Measurements from ENCODE around the gene ZBTB47.

ZBTB47 gene

DNA sequence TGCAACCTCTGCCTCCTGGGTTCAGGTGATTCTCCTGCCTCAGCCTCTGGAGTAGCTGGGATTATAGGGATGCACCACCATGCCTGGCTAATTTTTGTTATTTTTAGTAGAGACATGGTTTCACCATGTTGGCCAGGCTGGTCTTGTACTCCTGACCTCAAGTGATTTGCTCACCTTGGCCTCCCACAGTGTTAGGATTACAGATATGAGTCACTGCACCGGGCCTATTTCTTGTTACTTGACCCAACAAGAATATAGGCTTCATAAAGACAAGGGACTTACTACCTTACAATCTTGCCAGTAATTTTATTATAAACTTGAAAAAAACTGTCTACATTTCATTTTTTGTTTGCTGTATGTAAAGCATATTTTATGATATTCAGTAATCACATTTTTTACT is 21.4 kb upstream of the ZBTB47 start:
- Histone ChIP-seq H3K27me3 (ENCODE audit: control insufficient read depth in 3 of 3, insufficient read depth in 3 of 3, low read depth in 1 of 3, low read length in 3 of 3) (no peaks in the 10 kb centered on the region), H2AFZ (ENCODE audit: low read length) (no peak overlapping the region), H3K9me3 (replicated peaks in 1 of 2; ENCODE audit: control insufficient read depth in 2 of 2, insufficient read depth in 1 of 2, low read depth in 1 of 2, low read length in 2 of 2) (no peaks in the 10 kb centered on the region), H4K8ac (ENCODE audit: low read depth, low read length) (no peak overlapping the region), H3K14ac (ENCODE audit: low read length) (no peak overlapping the region), H3K9ac (ENCODE audit: low read depth, low read length, poor library complexity) (no peak overlapping the region), H3K23ac (ENCODE audit: low read depth, low read length, poor library complexity) (no peak overlapping the region), H4K91ac (ENCODE audit: low read depth, low read length, poor library complexity) (no peak overlapping the region), H3K4me1 (ENCODE audit: control insufficient read depth in 2 of 2, insufficient read depth in 1 of 2, low read depth in 1 of 2, low read length in 2 of 2) (peaks cover 2 to 6% of the 10 kb centered on the region in 2 donors), H3K4me3 (ENCODE audit: low read length in 2 of 2) (no peak overlapping the region), H2AK5ac (ENCODE audit: low read depth, low read length) (no peak overlapping the region), H3K36me3 (replicated peaks in 1 of 2; ENCODE audit: control insufficient read depth in 2 of 2, insufficient read depth in 2 of 2, low read length in 2 of 2) (peaks cover 26 to 97% of the 10 kb centered on the region in 2 donors), H3K79me1 (ENCODE audit: low read depth, low read length) (no peaks in the 10 kb centered on the region), H2BK12ac (ENCODE audit: low read length) (no peak overlapping the region), H2BK15ac (ENCODE audit: low read length) (no peak overlapping the region), H3K18ac (ENCODE audit: low read length) (no peak overlapping the region), H3K27ac (replicated peaks; ENCODE audit: low read length) (no peak overlapping the region), H3K4me2 (ENCODE audit: insufficient read depth, low read length, poor library complexity, severe bottlenecking) (no peak overlapping the region), H2BK5ac (ENCODE audit: low read length) (no peak overlapping the region), H3K4ac (ENCODE audit: low read length) (no peak overlapping the region), H2BK120ac (ENCODE audit: low read depth, low read length) (no peak overlapping the region)
- no peak for DNase-seq (ENCODE audit: low spot score)
- WGBS, 2 donors (ENCODE audit: extremely low coverage in 2 of 2, insufficient read length in 2 of 2, insufficient replicate concordance in 1 of 2), result no CpG with 5 or more reads among the region's 1 CpG

DNA sequence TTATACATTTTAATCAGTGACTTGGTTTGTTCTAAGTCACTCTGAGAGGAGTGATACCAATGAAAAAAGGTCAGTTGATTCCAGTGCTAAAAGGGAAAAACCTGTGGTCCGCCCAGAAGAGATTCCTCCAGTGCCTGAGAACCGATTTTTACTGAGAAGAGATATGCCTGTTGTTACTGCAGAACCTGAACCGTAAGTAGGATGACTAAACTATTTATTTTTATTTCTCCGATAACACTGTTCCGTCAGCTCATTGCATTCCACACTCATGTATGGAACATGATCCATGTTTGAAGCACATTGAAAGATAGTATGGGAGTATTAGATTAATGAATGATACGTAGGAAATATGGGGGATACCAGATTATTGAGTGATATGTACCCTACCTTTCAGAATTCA is 20.0 kb upstream of the ZBTB47 start:
- WGBS, 2 donors (ENCODE audit: extremely low coverage in 2 of 2, insufficient read length in 2 of 2, insufficient replicate concordance in 1 of 2), result 100% methylated on average over 1 of the region's 6 CpGs; no CpG with 5 or more reads in 1 of the 2 donors
- Histone ChIP-seq H4K91ac (ENCODE audit: low read depth, low read length, poor library complexity) (no peak overlapping the region), H2BK5ac (ENCODE audit: low read length) (no peak overlapping the region), H2BK15ac (ENCODE audit: low read length) (no peak overlapping the region), H3K23ac (ENCODE audit: low read depth, low read length, poor library complexity) (no peak overlapping the region), H3K79me1 (ENCODE audit: low read depth, low read length) (no peaks in the 10 kb centered on the region), H3K4me3 (ENCODE audit: low read length in 2 of 2) (no peak overlapping the region), H2AK5ac (ENCODE audit: low read depth, low read length) (no peak overlapping the region), H2BK12ac (ENCODE audit: low read length) (no peak overlapping the region), H2AFZ (ENCODE audit: low read length) (no peak overlapping the region), H3K4me2 (ENCODE audit: insufficient read depth, low read length, poor library complexity, severe bottlenecking) (no peak overlapping the region), H4K8ac (ENCODE audit: low read depth, low read length) (no peak overlapping the region), H3K4ac (ENCODE audit: low read length) (no peak overlapping the region), H3K14ac (ENCODE audit: low read length) (no peak overlapping the region), H3K27ac (replicated peaks; ENCODE audit: low read length) (no peak overlapping the region), H2BK120ac (ENCODE audit: low read depth, low read length) (no peak overlapping the region), H3K9ac (ENCODE audit: low read depth, low read length, poor library complexity) (no peak overlapping the region), H3K4me1 (ENCODE audit: control insufficient read depth in 2 of 2, insufficient read depth in 1 of 2, low read depth in 1 of 2, low read length in 2 of 2) (peaks cover 2 to 6% of the 10 kb centered on the region in 2 donors), H3K9me3 (replicated peaks in 1 of 2; ENCODE audit: control insufficient read depth in 2 of 2, insufficient read depth in 1 of 2, low read depth in 1 of 2, low read length in 2 of 2) (no peaks in the 10 kb centered on the region), H3K36me3 (replicated peaks in 1 of 2; ENCODE audit: control insufficient read depth in 2 of 2, insufficient read depth in 2 of 2, low read length in 2 of 2) (peaks cover 38 to 97% of the 10 kb centered on the region in 2 donors), H3K27me3 (ENCODE audit: control insufficient read depth in 3 of 3, insufficient read depth in 3 of 3, low read depth in 1 of 3, low read length in 3 of 3) (no peaks in the 10 kb centered on the region), H3K18ac (ENCODE audit: low read length) (no peak overlapping the region)
- DNase-seq (ENCODE audit: low spot score), result no peak

DNA sequence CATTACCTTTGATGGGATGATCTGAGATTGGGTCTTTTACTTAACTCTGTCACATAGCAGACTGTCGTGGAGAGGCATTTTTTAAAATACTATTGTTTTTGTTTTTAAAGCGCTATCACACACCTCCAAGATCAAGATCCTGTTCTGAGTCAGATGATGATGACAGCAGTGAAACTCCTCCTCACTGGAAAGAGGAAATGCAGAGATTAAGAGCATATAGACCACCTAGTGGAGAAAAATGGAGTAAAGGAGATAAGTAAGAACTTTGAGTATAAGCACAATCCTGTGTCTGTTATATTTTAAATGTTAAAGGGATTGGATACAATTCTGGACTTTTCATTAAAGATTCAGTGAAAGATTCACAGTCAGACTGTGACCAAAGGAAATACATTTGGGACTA is 18.4 kb upstream of the ZBTB47 start:
- no peak overlapping the region for H4K91ac ChIP-seq (ENCODE audit: low read depth, low read length, poor library complexity)
- H3K9me3 ChIP-seq (replicated peaks in 1 of 2; ENCODE audit: control insufficient read depth in 2 of 2, insufficient read depth in 1 of 2, low read depth in 1 of 2, low read length in 2 of 2), result no peaks in the 10 kb centered on the region
- no CpG with 5 or more reads among the region's 2 CpGs for WGBS, 2 donors (ENCODE audit: extremely low coverage in 2 of 2, insufficient read length in 2 of 2, insufficient replicate concordance in 1 of 2)
- H3K4me3 ChIP-seq (ENCODE audit: low read length in 2 of 2), result no peak overlapping the region
- no peak overlapping the region for H4K8ac ChIP-seq (ENCODE audit: low read depth, low read length)
- no peak overlapping the region for H3K23ac ChIP-seq (ENCODE audit: low read depth, low read length, poor library complexity)
- no peaks in the 10 kb centered on the region for H3K27me3 ChIP-seq (ENCODE audit: control insufficient read depth in 3 of 3, insufficient read depth in 3 of 3, low read depth in 1 of 3, low read length in 3 of 3)
- no peak overlapping the region for H3K4ac ChIP-seq (ENCODE audit: low read length)
- no peak overlapping the region for H2BK120ac ChIP-seq (ENCODE audit: low read depth, low read length)
- peaks cover 2 to 6% of the 10 kb centered on the region in 2 donors for H3K4me1 ChIP-seq (ENCODE audit: control insufficient read depth in 2 of 2, insufficient read depth in 1 of 2, low read depth in 1 of 2, low read length in 2 of 2)
- H3K27ac ChIP-seq (replicated peaks; ENCODE audit: low read length), result no peak overlapping the region
- H3K4me2 ChIP-seq (ENCODE audit: insufficient read depth, low read length, poor library complexity, severe bottlenecking), result no peak overlapping the region
- H3K36me3 ChIP-seq (replicated peaks in 1 of 2; ENCODE audit: control insufficient read depth in 2 of 2, insufficient read depth in 2 of 2, low read length in 2 of 2), result peaks cover 47 to 99% of the 10 kb centered on the region in 2 donors
- H2BK5ac ChIP-seq (ENCODE audit: low read length), result no peak overlapping the region
- no peak overlapping the region for H2BK12ac ChIP-seq (ENCODE audit: low read length)
- H3K9ac ChIP-seq (ENCODE audit: low read depth, low read length, poor library complexity), result no peak overlapping the region
- DNase-seq (ENCODE audit: low spot score), result no peak
- H2AK5ac ChIP-seq (ENCODE audit: low read depth, low read length), result no peak overlapping the region
- no peak overlapping the region for H3K18ac ChIP-seq (ENCODE audit: low read length)
- no peak overlapping the region for H2AFZ ChIP-seq (ENCODE audit: low read length)
- H3K14ac ChIP-seq (ENCODE audit: low read length), result no peak overlapping the region
- H3K79me1 ChIP-seq (ENCODE audit: low read depth, low read length), result no peaks in the 10 kb centered on the region
- H2BK15ac ChIP-seq (ENCODE audit: low read length), result no peak overlapping the region

DNA sequence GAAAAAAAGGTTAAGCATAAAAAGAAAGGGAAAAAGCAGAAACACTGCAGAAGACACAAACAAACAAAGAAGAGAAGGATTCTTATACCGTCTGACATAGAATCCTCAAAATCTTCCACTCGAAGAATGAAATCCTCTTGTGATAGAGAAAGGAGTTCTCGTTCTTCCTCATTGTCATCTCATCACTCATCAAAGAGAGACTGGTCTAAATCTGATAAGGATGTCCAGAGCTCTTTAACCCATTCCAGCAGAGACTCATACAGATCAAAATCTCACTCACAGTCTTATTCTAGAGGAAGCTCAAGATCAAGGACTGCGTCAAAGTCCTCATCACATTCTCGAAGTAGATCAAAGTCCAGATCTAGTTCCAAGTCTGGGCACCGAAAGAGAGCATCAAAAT is 16.5 kb upstream of the ZBTB47 start:
- no peak overlapping the region for H2AK5ac ChIP-seq (ENCODE audit: low read depth, low read length)
- no peak overlapping the region for H3K9ac ChIP-seq (ENCODE audit: low read depth, low read length, poor library complexity)
- H3K36me3 ChIP-seq (replicated peaks in 1 of 2; ENCODE audit: control insufficient read depth in 2 of 2, insufficient read depth in 2 of 2, low read length in 2 of 2), result peaks cover 48 to 99% of the 10 kb centered on the region in 2 donors
- H3K23ac ChIP-seq (ENCODE audit: low read depth, low read length, poor library complexity), result no peak overlapping the region
- H3K14ac ChIP-seq (ENCODE audit: low read length), result no peak overlapping the region
- H3K27ac ChIP-seq (replicated peaks; ENCODE audit: low read length), result no peak overlapping the region
- no peak overlapping the region for H4K8ac ChIP-seq (ENCODE audit: low read depth, low read length)
- WGBS, 2 donors (ENCODE audit: extremely low coverage in 2 of 2, insufficient read length in 2 of 2, insufficient replicate concordance in 1 of 2), result no CpG with 5 or more reads among the region's 6 CpGs
- H3K18ac ChIP-seq (ENCODE audit: low read length), result no peak overlapping the region
- no peaks in the 10 kb centered on the region for H3K4me1 ChIP-seq (ENCODE audit: control insufficient read depth in 2 of 2, insufficient read depth in 1 of 2, low read depth in 1 of 2, low read length in 2 of 2)
- no peak overlapping the region for H3K4me3 ChIP-seq (ENCODE audit: low read length in 2 of 2)
- no peaks in the 10 kb centered on the region for H3K9me3 ChIP-seq (replicated peaks in 1 of 2; ENCODE audit: control insufficient read depth in 2 of 2, insufficient read depth in 1 of 2, low read depth in 1 of 2, low read length in 2 of 2)
- no peak overlapping the region for H2AFZ ChIP-seq (ENCODE audit: low read length)
- H3K27me3 ChIP-seq (ENCODE audit: control insufficient read depth in 3 of 3, insufficient read depth in 3 of 3, low read depth in 1 of 3, low read length in 3 of 3), result no peaks in the 10 kb centered on the region
- DNase-seq (ENCODE audit: low spot score), result no peak
- H2BK12ac ChIP-seq (ENCODE audit: low read length), result no peak overlapping the region
- H3K4ac ChIP-seq (ENCODE audit: low read length), result no peak overlapping the region
- no peak overlapping the region for H2BK120ac ChIP-seq (ENCODE audit: low read depth, low read length)
- peaks cover 4% of the 10 kb centered on the region for H3K79me1 ChIP-seq (ENCODE audit: low read depth, low read length)
- H2BK15ac ChIP-seq (ENCODE audit: low read length), result no peak overlapping the region
- H3K4me2 ChIP-seq (ENCODE audit: insufficient read depth, low read length, poor library complexity, severe bottlenecking), result no peak overlapping the region
- H4K91ac ChIP-seq (ENCODE audit: low read depth, low read length, poor library complexity), result no peak overlapping the region
- H2BK5ac ChIP-seq (ENCODE audit: low read length), result no peak overlapping the region

Data from neuronal stem cell (in vitro differentiated cells).